K562 (cell line): ENCODE results near the gene PRDX3. TPM values are rescaled to one million over a fixed set of nuclear protein-coding genes. Genes with fewer than 3 reads are reported as not detected.

Source experiments
- ATF1 ChIP-seq, 2 experiments: fragments of 450-650 bp in 1 of 2; IDR thresholded peaks; 2 replicates each; pipeline ENCODE4 v1.6.1; 2016; ENCODE audit warnings: missing compliant biosample characterization in 1 of 2, missing genetic modification characterization in 1 of 2
- EHMT2 ChIP-seq: fragments of 450-650 bp; IDR thresholded peaks from 2 replicates; pipeline ENCODE4 v1.6.1; 2018; ENCODE audit warnings: antibody characterized with exemption
- ELF4 ChIP-seq: fragments of 450-650 bp; formaldehyde crosslinking; IDR thresholded peaks from 2 replicates; pipeline ENCODE4 v1.4.0; 2022; ENCODE audit warnings: missing genetic modification characterization
- FOXK2 ChIP-seq, 2 experiments: fragments of 450-650 bp; IDR thresholded peaks in 1 of 2; conservative IDR thresholded peaks in 1 of 2; 2 replicates each; pipeline ENCODE4 v1.6.1; 2016; ENCODE audit warnings: low read depth in 2 of 2, mild to moderate bottlenecking in 1 of 2
- HDAC6 ChIP-seq: IDR thresholded peaks from 2 replicates; pipeline ENCODE4 v1.6.1; 2012; ENCODE audit warnings: low read depth, mild to moderate bottlenecking, control low read depth, inconsistent platforms, low read length, moderate library complexity
- LEF1 ChIP-seq: fragments of 450-650 bp; IDR thresholded peaks from 2 replicates; pipeline ENCODE4 v1.6.1; 2016; ENCODE audit warnings: mild to moderate bottlenecking
- MCM2 ChIP-seq: fragments of 450-650 bp; IDR thresholded peaks from 2 replicates; pipeline ENCODE4 v1.6.1; 2017; ENCODE audit warnings: low read depth, mild to moderate bottlenecking
- NEUROD1 ChIP-seq: fragments of 150-350 bp; IDR thresholded peaks from 2 replicates; pipeline ENCODE4 v1.6.1; 2014; ENCODE audit warnings: borderline replicate concordance, low read length, low read depth; ENCODE audit not compliant: partially characterized antibody
- NFXL1 ChIP-seq: fragments of 450-650 bp; formaldehyde crosslinking; IDR thresholded peaks from 2 replicates; pipeline ENCODE4 v1.4.0; 2021; ENCODE audit warnings: mild to moderate bottlenecking
- POLR2A ChIP-seq: fragments of 450-650 bp; conservative IDR thresholded peaks from 2 replicates; pipeline ENCODE4 v1.6.1; 2016
- RBBP5 ChIP-seq: fragments of 200-600 bp; sonication (generic); IDR thresholded peaks from 2 replicates; pipeline ENCODE4 v1.6.1; 2012; ENCODE audit warnings: borderline replicate concordance, mild to moderate bottlenecking, low read length, control low read depth, inconsistent platforms; ENCODE audit not compliant: insufficient read depth, poor library complexity, severe bottlenecking
- SMARCE1 ChIP-seq: fragments of 450-650 bp; IDR thresholded peaks from 2 replicates; pipeline ENCODE4 v1.7.1; 2016; ENCODE audit warnings: mild to moderate bottlenecking
- SNIP1 ChIP-seq: fragments of 450-650 bp; IDR thresholded peaks from 2 replicates; pipeline ENCODE4 v1.7.1; 2017; ENCODE audit warnings: low read depth, mild to moderate bottlenecking
- TEAD2 ChIP-seq: fragments of 450-650 bp; IDR thresholded peaks from 2 replicates; pipeline ENCODE4 v1.6.1; 2016; ENCODE audit warnings: missing genetic modification characterization, control low read depth, missing compliant biosample characterization
- WHSC1 ChIP-seq: IDR thresholded peaks from one replicate; pipeline ENCODE4 v1.6.1; 2012; ENCODE audit warnings: low read length, control low read depth, inconsistent platforms
- ZFPM2 ChIP-seq: fragments of 250-450 bp; sonication (Bioruptor Pico); IDR thresholded peaks from 2 replicates; pipeline ENCODE4 v1.5.1; 2022; ENCODE audit warnings: mild to moderate bottlenecking
- ZNF134 ChIP-seq: fragments of 250-450 bp; sonication (Bioruptor Pico); conservative IDR thresholded peaks from 2 replicates; pipeline ENCODE4 v1.4.0; 2020
- ZNF354B ChIP-seq: fragments of 250-450 bp; sonication (Bioruptor Pico); IDR thresholded peaks from 2 replicates; pipeline ENCODE4 v1.4.0; 2020
- polyA plus RNA-seq, 8 experiments: library from polyadenylated mRNA; depleted of rRNA in 4 of 8; stranded (reverse) in 5 of 8; unstranded in 3 of 8; fragments of >200 nt; fragmentation: Nextera tagmentation in 2 of 8; fragmentation: Illumina TruSeq in 1 of 8; extraction: Ambion mirVana in 2 of 8; extraction: Trizol in 1 of 8; gene quantifications; 2 replicates each; pipeline versions ENCODE4 v1.2.1 to v1.2.3, GENCODE V29; 2011 to 2014; ENCODE audit warnings: inconsistent platforms in 1 of 8, missing spikeins in 1 of 8
- total RNA-seq, 7 experiments: library from RNA; depleted of rRNA in 6 of 7; stranded (reverse); fragments of >200 nt in 6 of 7; fragmentation: Illumina TruSeq in 2 of 7; extraction: Trizol in 2 of 7; gene quantifications; 2 replicates each; pipeline versions ENCODE4 v1.2.1 to v1.2.3, GENCODE V29; 2011 to 2021; ENCODE audit warnings: low replicate concordance in 1 of 7
- TF ChIP-seq, protein P1 (sequence below): fragments of 450-650 bp; IDR thresholded peaks from one replicate; pipeline ENCODE4 v1.6.1; 2018; ENCODE audit warnings: mild to moderate bottlenecking, moderate library complexity; ENCODE audit not compliant: partially characterized antibody
- TF ChIP-seq, protein P2 (sequence below): fragments of 450-650 bp; IDR thresholded peaks from 2 replicates; pipeline ENCODE4 v1.6.1; 2016
- TF ChIP-seq, protein P3 (sequence below), 2 experiments: IDR thresholded peaks; 2 replicates each; pipeline ENCODE4 v1.6.1; 2012; ENCODE audit warnings: improper control_type of control experiment in 2 of 2, low read depth in 2 of 2, low read length in 2 of 2, borderline replicate concordance in 1 of 2
- TF ChIP-seq, protein P4 (sequence below): fragments of 250-450 bp; sonication (Bioruptor Pico); IDR thresholded peaks from 2 replicates; pipeline ENCODE4 v1.9.0; 2021; ENCODE audit warnings: mild to moderate bottlenecking

PRDX3 gene
- total and polyA plus RNA-seq, 9 of the 15 experiments (the other 6 are each of a cell fraction or from before 2014, with no cell fraction given), result 122 to 994 (median 173) TPM

DNA sequence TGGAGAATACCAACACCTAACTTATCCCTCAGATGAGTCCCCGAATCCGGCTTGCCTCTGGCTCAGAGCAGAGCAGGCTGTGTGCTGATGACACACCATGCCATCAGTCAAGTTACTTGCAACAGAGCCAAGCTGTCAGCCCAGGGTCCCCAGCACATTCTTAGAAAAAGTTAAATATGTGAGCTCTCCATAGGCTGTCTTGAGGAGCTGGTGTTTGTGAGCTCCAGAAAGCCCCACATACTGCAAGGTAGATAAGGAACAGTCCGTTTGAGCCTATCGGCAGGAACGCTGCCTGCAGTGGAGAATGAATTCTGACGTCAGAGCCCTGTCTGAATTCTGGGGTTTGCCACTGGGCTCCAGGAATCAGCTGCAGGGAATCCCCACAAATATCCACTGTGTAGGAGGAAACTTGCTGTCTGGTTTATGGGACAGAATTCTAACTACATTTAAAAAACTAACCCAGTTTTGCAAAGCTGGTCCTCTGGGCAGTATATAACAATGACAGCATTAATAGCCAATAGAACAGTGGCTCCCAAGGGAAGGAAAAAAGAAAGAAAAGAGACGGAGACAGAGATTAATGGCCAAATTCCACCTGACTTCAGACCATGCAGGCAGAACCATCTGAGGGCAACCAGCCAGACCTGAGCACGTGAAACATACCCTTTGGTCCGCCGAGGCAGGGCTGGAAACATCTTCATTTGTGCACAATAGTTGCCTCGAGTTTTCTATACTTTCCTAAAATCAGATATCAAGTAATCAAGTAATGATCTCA, 16.7 kb downstream of the PRDX3 start (continued):
- TF ChIP-seq POLR2A (0 out of 2 replicates have a peak, but pooled peaks have one; percentile 16), SMARCE1 (no peak), WHSC1 (no peak), MCM2 (no peak), LEF1 (peak; percentile 31; the same call in 1 of the 2 replicates), FOXK2 (conservative IDR thresholded peaks at IDR 0.05 in 1 of 2, IDR thresholded peaks at IDR 0.05 in 1 of 2; ENCODE audit: low read depth in 2 of 2) (no peak), NEUROD1 (peak; percentile 35), TEAD2 (tag) (peak; percentile 56; the same call in 1 of the 2 replicates), NFXL1 (CRISPR knock-in tag) (no peak), ZFPM2 (CRISPR knock-in tag) (no peak), HDAC6 (no peak), SNIP1 (no peak), ZNF354B (CRISPR knock-in tag) (no peak), ATF1 (CRISPR knock-in tag; IDR thresholded peaks at IDR 0.05) (no peak), ATF1 (tag; IDR thresholded peaks at IDR 0.05) (peak; percentile 91), ELF4 (no peak), EHMT2 (no peak), ZNF134 (CRISPR knock-in tag) (no peak), RBBP5 (no peak)
- TF ChIP-seq, protein P1, sequence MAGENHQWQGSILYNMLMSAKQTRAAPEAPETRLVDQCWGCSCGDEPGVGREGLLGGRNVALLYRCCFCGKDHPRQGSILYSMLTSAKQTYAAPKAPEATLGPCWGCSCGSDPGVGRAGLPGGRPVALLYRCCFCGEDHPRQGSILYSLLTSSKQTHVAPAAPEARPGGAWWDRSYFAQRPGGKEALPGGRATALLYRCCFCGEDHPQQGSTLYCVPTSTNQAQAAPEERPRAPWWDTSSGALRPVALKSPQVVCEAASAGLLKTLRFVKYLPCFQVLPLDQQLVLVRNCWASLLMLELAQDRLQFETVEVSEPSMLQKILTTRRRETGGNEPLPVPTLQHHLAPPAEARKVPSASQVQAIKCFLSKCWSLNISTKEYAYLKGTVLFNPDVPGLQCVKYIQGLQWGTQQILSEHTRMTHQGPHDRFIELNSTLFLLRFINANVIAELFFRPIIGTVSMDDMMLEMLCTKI, result no peak
- TF ChIP-seq, protein P2, sequence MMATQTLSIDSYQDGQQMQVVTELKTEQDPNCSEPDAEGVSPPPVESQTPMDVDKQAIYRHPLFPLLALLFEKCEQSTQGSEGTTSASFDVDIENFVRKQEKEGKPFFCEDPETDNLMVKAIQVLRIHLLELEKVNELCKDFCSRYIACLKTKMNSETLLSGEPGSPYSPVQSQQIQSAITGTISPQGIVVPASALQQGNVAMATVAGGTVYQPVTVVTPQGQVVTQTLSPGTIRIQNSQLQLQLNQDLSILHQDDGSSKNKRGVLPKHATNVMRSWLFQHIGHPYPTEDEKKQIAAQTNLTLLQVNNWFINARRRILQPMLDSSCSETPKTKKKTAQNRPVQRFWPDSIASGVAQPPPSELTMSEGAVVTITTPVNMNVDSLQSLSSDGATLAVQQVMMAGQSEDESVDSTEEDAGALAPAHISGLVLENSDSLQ, result peak; percentile 90
- TF ChIP-seq, protein P3, sequence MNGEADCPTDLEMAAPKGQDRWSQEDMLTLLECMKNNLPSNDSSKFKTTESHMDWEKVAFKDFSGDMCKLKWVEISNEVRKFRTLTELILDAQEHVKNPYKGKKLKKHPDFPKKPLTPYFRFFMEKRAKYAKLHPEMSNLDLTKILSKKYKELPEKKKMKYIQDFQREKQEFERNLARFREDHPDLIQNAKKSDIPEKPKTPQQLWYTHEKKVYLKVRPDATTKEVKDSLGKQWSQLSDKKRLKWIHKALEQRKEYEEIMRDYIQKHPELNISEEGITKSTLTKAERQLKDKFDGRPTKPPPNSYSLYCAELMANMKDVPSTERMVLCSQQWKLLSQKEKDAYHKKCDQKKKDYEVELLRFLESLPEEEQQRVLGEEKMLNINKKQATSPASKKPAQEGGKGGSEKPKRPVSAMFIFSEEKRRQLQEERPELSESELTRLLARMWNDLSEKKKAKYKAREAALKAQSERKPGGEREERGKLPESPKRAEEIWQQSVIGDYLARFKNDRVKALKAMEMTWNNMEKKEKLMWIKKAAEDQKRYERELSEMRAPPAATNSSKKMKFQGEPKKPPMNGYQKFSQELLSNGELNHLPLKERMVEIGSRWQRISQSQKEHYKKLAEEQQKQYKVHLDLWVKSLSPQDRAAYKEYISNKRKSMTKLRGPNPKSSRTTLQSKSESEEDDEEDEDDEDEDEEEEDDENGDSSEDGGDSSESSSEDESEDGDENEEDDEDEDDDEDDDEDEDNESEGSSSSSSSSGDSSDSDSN (IDR thresholded peaks at IDR 0.05; ENCODE audit: borderline replicate concordance in 1 of 2, low read depth in 2 of 2, low read length in 2 of 2), result no peak
- TF ChIP-seq, protein P4, sequence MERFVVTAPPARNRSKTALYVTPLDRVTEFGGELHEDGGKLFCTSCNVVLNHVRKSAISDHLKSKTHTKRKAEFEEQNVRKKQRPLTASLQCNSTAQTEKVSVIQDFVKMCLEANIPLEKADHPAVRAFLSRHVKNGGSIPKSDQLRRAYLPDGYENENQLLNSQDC (CRISPR knock-in tag), result no peak
